ENCODE measurements around the gene AJAP1. TPM values are rescaled to one million over a fixed set of nuclear protein-coding genes. Genes with fewer than 3 reads are reported as not detected.

The AJAP1 gene
- total and polyA plus RNA-seq, 2 of the 8 experiments (the other 6 are each of a cell fraction or from before 2014, with no cell fraction given), result 1.9 to 6.2 TPM

- Histone ChIP-seq H3K14ac (ENCODE audit: insufficient read length) (no peak overlapping the region), H4K5ac (ENCODE audit: insufficient read length, low read depth, low read length) (no peak overlapping the region), H3K23ac (ENCODE audit: insufficient read length) (no peak overlapping the region), H4K91ac (replicated peaks; ENCODE audit: insufficient read length, low read length) (no peak overlapping the region), H3K4ac (replicated peaks; ENCODE audit: insufficient read length, low read depth, low read length) (no peak overlapping the region), H2BK20ac (ENCODE audit: low read length) (no peak overlapping the region), H2BK120ac (replicated peaks; ENCODE audit: low read depth, low read length) (no peak overlapping the region), H3K79me2 (ENCODE audit: control insufficient read depth in 1 of 2, insufficient read depth in 2 of 2, low read length in 2 of 2) (no peaks in the 10 kb centered on the region), H3K56ac (replicated peaks; ENCODE audit: insufficient read length, low read depth, low read length) (no peak overlapping the region), H3K27me3 (replicated peaks in 1 of 4; ENCODE audit: control insufficient read depth in 3 of 4, extremely low read depth in 1 of 4, insufficient read depth in 3 of 4, low read length in 3 of 4) (no peaks in the 10 kb centered on the region), H3K4me3 (ENCODE audit: extremely low read depth in 1 of 4, insufficient read depth in 2 of 4, low read depth in 3 of 4, low read length in 4 of 4) (no peak overlapping the region), H2AFZ (ENCODE audit: low read length) (no peak overlapping the region), H3K36me3 (ENCODE audit: control insufficient read depth in 2 of 4, insufficient read depth in 4 of 4, low read length in 3 of 4) (no peaks in the 10 kb centered on the region), H3K79me1 (ENCODE audit: low read depth, low read length) (no peaks in the 10 kb centered on the region), H4K8ac (ENCODE audit: extremely low read depth, insufficient read depth, low read length) (no peak overlapping the region), H4K20me1 (replicated peaks in 1 of 2; ENCODE audit: control insufficient read depth in 1 of 2, insufficient read depth in 2 of 2, low read length in 2 of 2) (no peaks in the 10 kb centered on the region), H3K4me1 (replicated peaks in 1 of 4; ENCODE audit: control insufficient read depth in 3 of 4, insufficient read depth in 4 of 4, low read length in 3 of 4) (peaks cover 0 to 8% (median 2%) of the 10 kb centered on the region in 4 experiments; a peak in 4 of 7 replicates), H3K9ac (replicated peaks in 1 of 4; ENCODE audit: extremely low read depth in 1 of 4, low read depth in 3 of 4, low read length in 3 of 4) (no peak overlapping the region), H2BK15ac (ENCODE audit: low read length) (no peak overlapping the region), H3K4me2 (ENCODE audit: insufficient read depth in 1 of 2, low read depth in 2 of 2, low read length in 2 of 2) (no peak overlapping the region), H3K9me3 (ENCODE audit: insufficient read depth in 2 of 2, low read depth in 1 of 2, low read length in 1 of 2) (no peaks in the 10 kb centered on the region), H2BK12ac (ENCODE audit: low read depth, low read length) (no peak overlapping the region), H3K27ac (ENCODE audit: low read depth, low read length) (no peak overlapping the region), H3K18ac (ENCODE audit: extremely low read depth, low read length) (no peak overlapping the region), H2AK5ac (ENCODE audit: low read depth, low read length) (no peak overlapping the region; the same call in 1 of the 2 replicates), H2BK5ac (ENCODE audit: low read depth, low read length) (no peak overlapping the region), H3K23me2 (ENCODE audit: low read depth, low read length) (no peaks in the 10 kb centered on the region; the same call in 1 of the 2 replicates)
- no peak for DNase-seq (ENCODE audit: low read depth in 1 of 2, low spot score in 2 of 2)
- no peak for FAIRE-seq
- WGBS, 2 experiments (ENCODE audit: extremely low coverage in 1 of 2, insufficient coverage in 1 of 2, insufficient read length in 1 of 2, insufficient replicate concordance in 2 of 2, low coverage in 1 of 2, low lambda C conversion rate in 2 of 2, missing lambda C conversion rate in 1 of 2), result 88% methylated on average over 14 of the region's 14 CpGs; no CpG with 5 or more reads in 1 of the 2 experiments
- ChIA-PET CTCF (ENCODE audit: partially characterized antibody) (interaction anchor here (0.8 kb wide), 1 partner anchor 18 kb away, joined by 5 read pairs; no protein-coding TSS in a partner anchor), POLR2A (ENCODE audit: partially characterized antibody) (no interaction called here)
- TF ChIP-seq PHF8 (conservative IDR thresholded peaks at IDR 0.05; ENCODE audit: low read depth, low read length) (no peak), TAF1 (IDR thresholded peaks at IDR 0.05; ENCODE audit: low read depth, low read length) (no peak), TCF12 (IDR thresholded peaks at IDR 0.05; ENCODE audit: low read depth, low read length) (no peak), NRF1 (IDR thresholded peaks at IDR 0.05; ENCODE audit: low read depth, low read length) (no peak), USF2 (IDR thresholded peaks at IDR 0.05; ENCODE audit: low read length) (no peak), MAX (IDR thresholded peaks at IDR 0.05) (no peak), SAP30 (IDR thresholded peaks at IDR 0.05; ENCODE audit: insufficient read depth, insufficient replicate concordance, low read length) (no peak), SIRT6 (IDR thresholded peaks at IDR 0.05; ENCODE audit: low read length) (no peak), TBP (IDR thresholded peaks at IDR 0.05; ENCODE audit: low read depth, low read length) (no peak), JUND (IDR thresholded peaks at IDR 0.05; ENCODE audit: low read length) (no peak), CBX8 (IDR thresholded peaks at IDR 0.05; ENCODE audit: borderline replicate concordance, low read depth, low read length) (no peak)
Measured at GRCh38 chr1:4634156-4634792, 20.1 kb upstream of the AJAP1 start.

All from H1 (cell line).